Measurements from ENCODE around the gene CSRNP3.

- no peak for TF ChIP-seq CTCF (IDR thresholded peaks at IDR 0.05)
- TF ChIP-seq ZFX (IDR thresholded peaks at IDR 0.05; ENCODE audit: borderline replicate concordance), result no peak
Observed at GRCh38 chr2:165500001-165500400, 30.5 kb downstream of the CSRNP3 start.

Data from 22Rv1 (cell line).